ENCODE measurements around the gene HOMER1. TPM values are rescaled to one million over a fixed set of nuclear protein-coding genes. Genes with fewer than 3 reads are reported as not detected.

The HOMER1 gene
- total and polyA plus RNA-seq, 2 of the 4 experiments (the other 2 are of a cell fraction) = 1.9 to 6.8 TPM

GRCh38 chr5:79329453-79329852, 184.5 kb downstream of the HOMER1 start:
- Histone ChIP-seq H3K36me3 (ENCODE audit: control insufficient read depth, insufficient read depth, low read length) (no peaks in the 10 kb centered on the region), H3K9me3 (ENCODE audit: control insufficient read depth, insufficient read depth, low read length) (no peaks in the 10 kb centered on the region), H3K79me1 (ENCODE audit: low read depth in 1 of 2, low read length in 2 of 2) (no peaks in the 10 kb centered on the region), H2BK15ac (ENCODE audit: low read depth, low read length) (no peak overlapping the region), H3K23ac (ENCODE audit: low read depth, low read length) (no peak overlapping the region), H3K4me1 (ENCODE audit: control insufficient read depth, insufficient read depth, low read length) (no peaks in the 10 kb centered on the region), H3K4me3 (ENCODE audit: insufficient read depth, low read depth, low read length) (no peak overlapping the region), H3K18ac (ENCODE audit: low read depth, low read length) (no peak overlapping the region), H2AK9ac (replicated peaks; ENCODE audit: low read depth, low read length, poor library complexity) (no peak overlapping the region), H3K4me2 (ENCODE audit: low read depth, low read length) (no peak overlapping the region), H2BK5ac (ENCODE audit: low read depth, low read length, poor library complexity, severe bottlenecking) (no peak overlapping the region), H2AFZ (replicated peaks; ENCODE audit: low read length, poor library complexity) (no peak overlapping the region), H4K91ac (ENCODE audit: insufficient read depth, low read depth, low read length) (no peak overlapping the region), H3K27ac (ENCODE audit: insufficient read depth, low read length) (no peak overlapping the region), H3K27me3 (ENCODE audit: control insufficient read depth, insufficient read depth, low read length) (no peaks in the 10 kb centered on the region), H3K9me1 (ENCODE audit: insufficient read depth, low read length) (no peaks in the 10 kb centered on the region), H2AK5ac (ENCODE audit: low read depth, low read length) (no peak overlapping the region), H3K14ac (replicated peaks; ENCODE audit: low read depth, low read length) (no peak overlapping the region), H2BK20ac (ENCODE audit: low read depth, low read length) (no peak overlapping the region), H4K5ac (ENCODE audit: low read depth, low read length) (no peak overlapping the region), H4K8ac (ENCODE audit: low read depth in 2 of 2, low read length in 2 of 2) (no peak overlapping the region), H4K20me1 (ENCODE audit: insufficient read depth, low read length) (no peaks in the 10 kb centered on the region), H3K9ac (ENCODE audit: low read depth, low read length) (no peak overlapping the region), H3K4ac (ENCODE audit: low read depth, low read length) (no peak overlapping the region), H2BK120ac (ENCODE audit: low read depth, low read length) (no peak overlapping the region), H3K56ac (ENCODE audit: extremely low read depth, insufficient read depth, low read length) (no peak overlapping the region; the same call in 1 of the 2 replicates)
- CTCF ChIA-PET = no interaction called here
- no TSS peak for BruUV-seq (replicated peaks)
- in situ Hi-C loops (cut with MboI; ENCODE audit: low sequenced_read_pairs) (no loop called here), intact Hi-C loops (cut with micrococcal nuclease) (no loop called here), dilution Hi-C loops (cut with HindIII; ENCODE audit: low sequenced_read_pairs, unreplicated experiment) (no loop called here)
- POLR2A ChIA-PET (ENCODE audit: unreplicated experiment) = no interaction called here
- 80% methylated on average over 2 of the region's 4 CpGs; no CpG with 5 or more reads in 1 of the 2 experiments for WGBS, 2 experiments (ENCODE audit: extremely low coverage in 2 of 2, insufficient read length in 1 of 2)
- ATAC-seq (ENCODE audit: low read depth) (no peak), DNase-seq (no peak)
- TF ChIP-seq CEBPB (IDR thresholded peaks at IDR 0.05; ENCODE audit: low read depth, low read length) = no peak
- TF ChIP-seq ELK1 (IDR thresholded peaks at IDR 0.05; ENCODE audit: borderline replicate concordance, low read depth, low read length) = no peak

Small RNA genes within 50 kb of the gene (microRNA-seq; reads per million reads assigned to microRNA genes)
- not detected for gene RF00019 (ENCODE audit: insufficient read depth, insufficient read length)

Small RNA genes within 50 kb of the gene (small RNA-seq; reads per million reads assigned to genes)
- 0 reads per million in 5 experiments for gene RF00019

Other genes with a start within 250 kb of the HOMER1 start
- gene TENT2, start 98.3 kb upstream of the HOMER1 start, total RNA-seq (2012; rRNA removed) = 36.4 and 41.4 TPM in 2 replicates
- 17.1 and 20.0 TPM in 2 replicates for gene TENT2, start 98.3 kb upstream of the HOMER1 start, polyA plus RNA-seq (2012; rRNA removed)
- gene CMYA5, start 175.7 kb upstream of the HOMER1 start, total RNA-seq (2012; rRNA removed) = 0.83 and 0.90 TPM in 2 replicates
- gene CMYA5, start 175.7 kb upstream of the HOMER1 start, polyA plus RNA-seq (2012; rRNA removed) = 0.39 and 0.60 TPM in 2 replicates